Measurements from ENCODE around the gene B2M.
"Not testable (repeated sequence)": the region's sequence is repeated elsewhere in the genome, so short reads cannot be mapped to it uniquely, and the experiment has no call there.

B2M gene

DNA sequence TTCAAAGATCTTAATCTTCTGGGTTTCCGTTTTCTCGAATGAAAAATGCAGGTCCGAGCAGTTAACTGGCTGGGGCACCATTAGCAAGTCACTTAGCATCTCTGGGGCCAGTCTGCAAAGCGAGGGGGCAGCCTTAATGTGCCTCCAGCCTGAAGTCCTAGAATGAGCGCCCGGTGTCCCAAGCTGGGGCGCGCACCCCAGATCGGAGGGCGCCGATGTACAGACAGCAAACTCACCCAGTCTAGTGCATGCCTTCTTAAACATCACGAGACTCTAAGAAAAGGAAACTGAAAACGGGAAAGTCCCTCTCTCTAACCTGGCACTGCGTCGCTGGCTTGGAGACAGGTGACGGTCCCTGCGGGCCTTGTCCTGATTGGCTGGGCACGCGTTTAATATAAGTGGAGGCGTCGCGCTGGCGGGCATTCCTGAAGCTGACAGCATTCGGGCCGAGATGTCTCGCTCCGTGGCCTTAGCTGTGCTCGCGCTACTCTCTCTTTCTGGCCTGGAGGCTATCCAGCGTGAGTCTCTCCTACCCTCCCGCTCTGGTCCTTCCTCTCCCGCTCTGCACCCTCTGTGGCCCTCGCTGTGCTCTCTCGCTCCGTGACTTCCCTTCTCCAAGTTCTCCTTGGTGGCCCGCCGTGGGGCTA lies at the start of gene B2M, which contains the start of gene PATL2:
B2M (plus strand) TSS at position 422 of the 647 bp plus-strand sequence; CDS start at position 452, 30 bp downstream.
PATL2 (minus strand) TSS at position 228 of the 647 bp plus-strand sequence. CDS start 34,833 bp downstream, outside the sequence.
- peak; percentile 84 to 89 (median 88) for DNase-seq (ENCODE audit: low read depth in 4 of 4, low spot score in 1 of 4)

DNA sequence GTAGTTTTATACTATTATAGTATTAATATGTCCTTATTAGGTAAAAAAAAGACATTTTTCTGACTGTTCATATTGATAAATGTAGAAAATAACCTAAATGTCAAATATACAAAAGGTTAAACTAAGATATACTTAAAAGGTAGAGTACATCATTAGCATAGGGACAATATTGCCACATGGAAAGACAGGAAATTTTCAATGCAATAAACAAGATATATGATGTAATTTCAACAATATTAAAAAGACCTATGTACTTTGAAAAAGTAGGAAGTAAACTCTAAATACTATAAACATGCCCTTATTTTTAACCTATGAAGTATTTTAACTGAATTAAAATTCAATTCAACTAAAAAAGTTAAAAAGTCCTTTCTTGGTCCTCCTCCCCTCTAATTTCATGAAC lies 49.7 kb upstream of the B2M start:
- no peak for DNase-seq (ENCODE audit: low read depth in 4 of 4, low spot score in 1 of 4)

- DNase-seq (ENCODE audit: low read depth in 4 of 4, low spot score in 1 of 4): peak; percentile 45 to 77 (median 58)
These were observed 48.6 kb upstream of the B2M start for GRCh38 chr15:44662478-44663409.

DNA sequence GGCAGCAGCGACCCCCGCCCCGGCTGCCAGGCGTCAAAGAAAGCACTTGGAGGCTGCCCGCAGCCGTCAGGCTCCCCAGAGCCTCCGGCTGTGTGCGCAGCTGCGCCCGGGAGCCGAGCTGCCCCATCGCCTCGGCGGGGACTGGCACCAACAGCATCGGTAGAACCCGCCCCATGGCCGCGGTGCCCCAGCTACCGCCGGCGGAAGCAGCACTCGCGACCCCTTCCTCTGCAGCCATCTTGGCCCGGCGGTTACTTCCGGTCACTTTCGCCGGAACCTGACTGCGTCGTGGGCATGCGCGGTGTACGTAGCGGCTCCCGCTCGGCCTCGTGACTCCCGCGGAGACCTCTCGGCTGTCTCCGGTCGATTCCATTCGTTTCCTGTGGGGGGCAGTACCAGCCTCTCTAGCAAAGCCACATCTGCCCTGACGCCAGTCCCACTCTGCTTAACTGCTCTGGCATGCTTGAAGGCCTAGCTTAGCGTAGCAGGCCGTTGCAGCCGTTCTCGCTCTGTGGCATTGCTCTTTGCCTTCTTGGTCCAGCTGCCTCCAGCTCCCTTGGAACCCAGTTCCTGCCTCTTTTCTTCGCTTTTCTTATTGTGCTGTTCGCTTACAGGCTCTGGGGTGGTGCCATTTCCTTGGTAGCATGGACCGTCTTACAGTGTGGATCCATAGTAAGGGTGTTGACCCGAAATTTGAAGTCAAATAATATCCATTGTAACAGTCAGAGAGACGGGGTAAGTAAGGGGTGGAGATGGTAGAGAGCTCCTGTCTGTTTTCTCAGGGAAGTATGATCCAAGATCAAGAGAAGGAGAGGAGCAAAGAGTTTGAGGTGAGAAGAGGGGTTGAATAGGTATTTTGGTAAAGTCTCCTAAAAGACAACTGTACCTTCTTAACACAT lies 47.7 kb upstream of the B2M start, which contains the start of gene SPG11:
SPG11 (minus strand) TSS at position 253 of the 899 bp plus-strand sequence; CDS start at position 238, 15 bp downstream.
- peak; percentile 87 to 98 (median 91) for DNase-seq (ENCODE audit: low read depth in 4 of 4, low spot score in 1 of 4)

GRCh38 chr15:44666210-44667038 lies 44.9 kb upstream of the B2M start:
- no peak for DNase-seq (ENCODE audit: low read depth in 4 of 4, low spot score in 1 of 4)

DNA sequence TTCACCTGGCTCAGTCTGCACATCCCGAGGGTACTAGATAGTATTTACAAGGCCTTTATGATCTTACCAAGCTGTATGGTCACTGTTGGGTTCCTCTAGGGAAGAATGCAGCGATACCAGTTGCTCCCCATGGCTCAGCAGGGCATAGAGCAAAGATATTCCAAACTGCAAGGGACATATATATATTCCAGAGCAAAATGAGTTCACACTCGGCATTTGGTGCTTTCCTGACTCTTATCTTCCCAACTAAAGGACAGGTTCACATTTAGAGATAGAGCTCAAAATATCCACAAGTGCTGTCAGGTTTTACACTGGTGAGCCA lies 44.3 kb upstream of the B2M start:
- DNase-seq (ENCODE audit: low read depth in 4 of 4, low spot score in 1 of 4): no peak

GRCh38 chr15:44668921-44669320 lies 42.4 kb upstream of the B2M start:
- no peak for DNase-seq (ENCODE audit: low read depth in 4 of 4, low spot score in 1 of 4)

DNA sequence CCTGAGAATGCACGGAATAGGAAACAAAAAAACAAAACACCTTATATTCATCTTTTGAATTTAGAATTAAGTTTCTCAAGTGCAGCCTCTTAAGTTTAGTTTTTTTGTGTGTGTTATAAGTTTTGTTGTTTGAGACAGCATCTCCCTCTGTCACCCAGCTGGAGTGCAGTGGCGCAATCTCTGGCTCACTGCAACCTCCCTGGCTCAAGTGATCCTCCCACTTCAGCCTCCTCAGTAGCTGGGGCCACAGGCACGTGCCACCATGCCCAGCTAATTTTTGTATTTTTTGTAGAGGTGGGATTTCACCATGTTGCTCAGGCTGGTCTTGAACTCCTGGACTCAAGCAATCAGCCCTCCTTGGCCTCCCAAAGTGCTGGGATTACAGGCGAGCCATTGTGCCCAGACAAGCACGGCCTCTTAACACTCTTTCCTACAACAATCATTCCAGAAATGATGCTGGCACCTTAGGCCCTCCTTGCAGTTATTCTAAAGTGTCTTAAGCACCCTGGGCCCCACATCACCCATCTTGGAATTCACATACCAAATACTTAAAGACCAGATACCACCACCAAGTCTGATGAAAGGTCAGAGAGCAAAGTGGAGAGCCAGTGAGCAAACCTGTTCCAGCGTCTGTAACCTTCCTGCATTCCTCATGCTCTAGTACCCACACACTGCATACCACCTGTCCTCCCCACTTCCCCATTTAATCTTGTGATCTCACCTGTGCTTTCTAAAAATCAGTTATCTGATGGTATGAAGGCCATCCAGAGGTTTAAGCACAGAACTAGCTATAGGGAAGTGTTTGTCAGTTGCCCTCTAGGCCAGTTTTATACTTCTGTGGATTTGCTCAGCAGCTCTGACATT lies 41.0 kb upstream of the B2M start:
- DNase-seq (ENCODE audit: low read depth in 4 of 4, low spot score in 1 of 4): no peak

- DNase-seq (ENCODE audit: low read depth in 4 of 4, low spot score in 1 of 4): no peak
These were observed 37.7 kb upstream of the B2M start for GRCh38 chr15:44673639-44674038.

- no peak for DNase-seq (ENCODE audit: low read depth in 4 of 4, low spot score in 1 of 4)
These were observed 35.4 kb upstream of the B2M start for GRCh38 chr15:44675911-44676310.

DNA sequence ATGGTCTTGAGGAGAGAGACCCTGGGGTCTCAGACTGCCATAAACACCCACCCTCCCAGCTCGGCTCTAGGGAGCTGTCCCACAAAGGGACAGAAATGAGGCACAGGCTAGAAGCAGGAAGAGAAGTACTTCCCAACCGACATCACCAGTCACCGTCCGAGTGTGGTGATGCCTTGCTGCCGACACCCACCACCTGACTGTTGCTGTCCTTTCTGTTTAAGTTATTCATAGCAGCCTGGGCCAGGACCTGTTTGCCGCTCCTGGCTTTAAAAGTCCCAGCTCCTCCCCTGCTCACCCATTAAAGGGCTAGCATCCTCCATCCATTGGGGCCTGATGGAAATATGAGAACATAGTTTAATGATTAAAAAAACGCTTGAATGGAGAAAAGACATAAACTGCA lies 34.6 kb upstream of the B2M start:
- no peak for DNase-seq (ENCODE audit: low read depth in 4 of 4, low spot score in 1 of 4)

- DNase-seq (ENCODE audit: low read depth in 4 of 4, low spot score in 1 of 4): no peak
These were observed 29.1 kb upstream of the B2M start for GRCh38 chr15:44682211-44682610.

DNA sequence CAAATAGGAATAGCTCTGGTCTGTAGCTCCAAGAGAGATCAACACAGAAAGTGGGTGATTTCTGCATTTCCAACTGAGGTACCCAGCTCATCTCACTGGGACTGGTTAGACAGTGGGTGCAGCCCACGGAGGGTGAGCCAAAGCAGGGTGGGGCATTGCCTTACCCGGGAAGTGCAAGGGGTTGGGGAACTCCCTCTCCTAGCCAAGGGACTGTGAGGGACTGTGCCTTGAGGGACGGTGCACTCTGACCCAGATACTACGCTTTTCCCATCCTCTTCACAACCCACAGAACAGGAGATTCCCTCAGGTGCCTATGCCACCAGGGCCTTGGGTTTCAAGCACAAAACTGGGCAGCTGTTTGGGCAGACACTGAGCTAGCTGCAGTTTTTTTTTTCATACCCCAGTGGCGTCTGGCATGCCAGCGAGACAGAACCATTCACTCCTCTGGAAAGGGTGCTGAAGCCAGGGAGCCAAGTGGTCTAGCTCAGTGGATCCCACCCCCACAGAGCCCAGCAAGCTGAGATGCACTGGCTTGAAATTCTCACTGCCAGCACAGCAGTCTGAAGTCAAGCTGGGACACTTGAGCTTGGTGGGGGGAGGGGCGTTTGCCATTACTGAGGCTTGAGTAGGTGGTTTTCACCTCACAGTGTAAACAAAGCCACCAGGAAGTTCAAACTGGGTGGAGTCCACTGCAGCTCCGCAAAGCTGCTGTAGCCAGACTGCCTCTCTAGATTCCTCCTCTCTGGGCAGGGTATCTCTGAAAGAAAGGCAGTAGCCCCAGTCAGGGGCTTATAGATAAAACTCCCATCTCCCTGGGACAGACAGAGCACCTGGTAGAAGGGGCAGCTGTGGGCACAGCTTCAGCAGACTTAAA lies 28.3 kb upstream of the B2M start:
- DNase-seq (ENCODE audit: low read depth in 4 of 4, low spot score in 1 of 4): peak in 3 of 4 experiments; percentile 35 to 70 (median 38)

GRCh38 chr15:44689318-44689717 lies 22.0 kb upstream of the B2M start:
- DNase-seq (ENCODE audit: low read depth in 4 of 4, low spot score in 1 of 4): not testable (repeated sequence)

DNA sequence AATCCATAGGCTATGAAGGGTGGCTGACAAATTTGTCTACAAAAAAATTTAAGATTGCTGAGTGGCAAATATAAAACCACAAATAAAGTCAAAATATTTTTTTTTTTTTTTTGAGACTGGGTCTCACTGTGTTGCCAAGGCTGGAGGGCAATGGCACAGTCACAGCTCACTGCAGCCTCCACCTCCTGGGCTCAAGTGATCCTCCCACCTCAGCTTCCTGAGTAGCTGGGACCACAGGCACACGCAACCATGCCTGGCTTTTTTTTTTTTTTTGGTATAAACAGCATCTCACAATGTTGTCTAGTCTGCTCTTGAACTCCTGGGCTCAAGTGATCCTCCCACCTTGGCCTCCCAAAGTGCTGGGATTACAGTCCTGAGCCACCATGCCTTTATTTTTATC lies 21.1 kb upstream of the B2M start:
- DNase-seq (ENCODE audit: low read depth in 4 of 4, low spot score in 1 of 4): not testable (repeated sequence)

- no peak for DNase-seq (ENCODE audit: low read depth in 4 of 4, low spot score in 1 of 4)
These were observed 18.7 kb upstream of the B2M start for GRCh38 chr15:44692659-44693058.

DNA sequence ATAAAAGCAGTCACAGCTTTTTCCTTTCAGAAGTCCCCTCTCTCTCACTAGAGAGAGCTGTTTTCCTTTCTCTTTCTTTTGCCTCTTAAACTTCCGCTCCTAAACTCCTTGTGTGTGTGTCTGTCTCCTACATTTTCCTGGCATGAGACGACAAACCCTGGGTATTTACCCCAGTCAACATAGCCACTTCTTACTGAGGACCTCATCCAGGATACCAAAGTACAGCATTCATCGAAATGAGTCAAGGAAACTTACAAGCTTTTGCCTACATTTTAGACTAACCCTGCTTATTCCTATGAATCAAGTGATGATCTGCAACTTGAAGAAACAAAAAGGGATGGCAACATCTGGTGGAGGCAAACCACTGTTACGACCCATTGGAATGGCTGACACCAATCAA lies 16.9 kb upstream of the B2M start:
- DNase-seq (ENCODE audit: low read depth in 4 of 4, low spot score in 1 of 4): no peak

DNA sequence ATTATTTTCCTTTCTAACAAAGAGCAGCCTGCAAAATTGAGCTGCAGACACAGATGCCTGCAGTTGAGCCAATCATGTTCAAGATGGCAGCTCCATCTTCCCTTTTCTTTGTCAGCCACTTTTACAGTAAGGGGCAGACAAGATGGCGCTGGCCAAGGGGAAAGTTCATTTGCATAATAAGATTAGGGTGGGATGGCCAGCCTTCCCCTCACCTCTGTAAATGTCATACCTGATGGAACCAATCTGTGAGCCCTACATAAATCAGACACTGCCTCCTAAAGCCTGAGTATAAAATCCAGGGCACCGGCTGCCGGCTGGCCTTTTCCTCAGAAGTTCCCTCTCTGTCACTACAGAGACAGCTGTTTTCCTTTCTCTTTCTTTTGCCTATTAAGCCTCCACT lies 16.0 kb upstream of the B2M start:
- DNase-seq (ENCODE audit: low read depth in 4 of 4, low spot score in 1 of 4): no peak
